Measurements from ENCODE around the gene LRFN4. TPM values are rescaled to one million over a fixed set of nuclear protein-coding genes. Genes with fewer than 3 reads are reported as not detected.
A peak's percentile ranks its signal among the peaks of the same experiment; 100 is the strongest.

Gene LRFN4
- polyA plus RNA-seq, 3 donors, result 1.0 to 7.7 (median 1.7) TPM

- Histone ChIP-seq H3K79me2 (ENCODE audit: insufficient read depth, low read length) (no peaks in the 10 kb centered on the region), H3K9me3 (replicated peaks in 1 of 2; ENCODE audit: control insufficient read depth in 1 of 2, insufficient read depth in 1 of 2, low read length in 2 of 2) (no peaks in the 10 kb centered on the region), H3K36me3 (replicated peaks in 1 of 2; ENCODE audit: control insufficient read depth in 1 of 2, insufficient read depth in 2 of 2, low read length in 2 of 2) (no peaks in the 10 kb centered on the region), H3K27me3 (ENCODE audit: control insufficient read depth in 2 of 2, insufficient read depth in 2 of 2, low read length in 2 of 2) (no peaks in the 10 kb centered on the region), H3K4me3 (replicated peaks in 1 of 3; ENCODE audit: low read depth in 2 of 3, low read length in 3 of 3) (no peak overlapping the region), H3K27ac (ENCODE audit: low read depth in 1 of 2, low read length in 2 of 2) (no peak overlapping the region), H2AFZ (ENCODE audit: insufficient read depth, low read depth, low read length, poor library complexity, severe bottlenecking) (no peak overlapping the region), H3K4me1 (ENCODE audit: control insufficient read depth in 1 of 2, insufficient read depth in 2 of 2, low read length in 2 of 2) (peaks cover under 1 to 3% of the 10 kb centered on the region in 2 donors), H3K9ac (ENCODE audit: insufficient read depth, low read length, poor library complexity, severe bottlenecking) (no peak overlapping the region), H3K4me2 (replicated peaks; ENCODE audit: extremely low read depth, low read length, poor library complexity, severe bottlenecking) (no peak overlapping the region), H4K20me1 (ENCODE audit: insufficient read depth, low read length) (no peaks in the 10 kb centered on the region)
- intact Hi-C loops (cut with micrococcal nuclease), result no loop called here
- no peak for TF ChIP-seq CTCF (IDR thresholded peaks at IDR 0.05)
- Mint-ChIP-seq H3K27me3 (ENCODE audit: low read depth in 3 of 3) (peaks cover 2 to 12% (median 6%) of the 10 kb centered on the region in 3 donors), H3K27ac (peak overlapping the region in 2 of 7 donors; percentile 48 to 69), H3K9me3 (no peaks in the 10 kb centered on the region), H3K4me3 (no peak overlapping the region), H3K36me3 (peaks cover 0 to 11% of the 10 kb centered on the region in 2 donors), H3K4me1 (peaks cover 15% of the 10 kb centered on the region)
- no peak for DNase-seq
- 92% methylated on average over 6 of the region's 13 CpGs for WGBS (ENCODE audit: insufficient coverage)
Observed at GRCh38 chr11:66875378-66875777, 18.5 kb downstream of the LRFN4 start.

- H3K4me1 Mint-ChIP-seq, result peaks cover 23% of the 10 kb centered on the region
- Histone ChIP-seq H3K9ac (ENCODE audit: insufficient read depth, low read length, poor library complexity, severe bottlenecking) (no peak overlapping the region), H2AFZ (ENCODE audit: insufficient read depth, low read depth, low read length, poor library complexity, severe bottlenecking) (no peak overlapping the region)
Observed at GRCh38 chr11:66877588-66878385, 20.9 kb downstream of the LRFN4 start.

More at GRCh38 chr11:66877588-66878385, 20.9 kb downstream of the LRFN4 start:
- H3K9me3 ChIP-seq (replicated peaks in 1 of 2; ENCODE audit: control insufficient read depth in 1 of 2, insufficient read depth in 1 of 2, low read length in 2 of 2), result no peaks in the 10 kb centered on the region
- H3K9me3 Mint-ChIP-seq, result no peaks in the 10 kb centered on the region
- TF ChIP-seq CTCF (IDR thresholded peaks at IDR 0.05), result no peak
- no peak overlapping the region for H3K27ac Mint-ChIP-seq
- H3K27ac ChIP-seq (ENCODE audit: low read depth in 1 of 2, low read length in 2 of 2), result no peak overlapping the region
- 87% methylated on average over 4 of the region's 9 CpGs for WGBS (ENCODE audit: insufficient coverage)
- peaks cover 3 to 5% of the 10 kb centered on the region in 2 donors for H3K4me1 ChIP-seq (ENCODE audit: control insufficient read depth in 1 of 2, insufficient read depth in 2 of 2, low read length in 2 of 2)
- no peaks in the 10 kb centered on the region for H3K36me3 ChIP-seq (replicated peaks in 1 of 2; ENCODE audit: control insufficient read depth in 1 of 2, insufficient read depth in 2 of 2, low read length in 2 of 2)
- H3K4me3 Mint-ChIP-seq, result no peak overlapping the region
- H4K20me1 ChIP-seq (ENCODE audit: insufficient read depth, low read length), result no peaks in the 10 kb centered on the region
- no peaks in the 10 kb centered on the region for H3K27me3 ChIP-seq (ENCODE audit: control insufficient read depth in 2 of 2, insufficient read depth in 2 of 2, low read length in 2 of 2)
- no peak for DNase-seq
- no peak overlapping the region for H3K4me2 ChIP-seq (replicated peaks; ENCODE audit: extremely low read depth, low read length, poor library complexity, severe bottlenecking)
- no peaks in the 10 kb centered on the region for H3K79me2 ChIP-seq (ENCODE audit: insufficient read depth, low read length)
- H3K4me3 ChIP-seq (replicated peaks in 1 of 3; ENCODE audit: low read depth in 2 of 3, low read length in 3 of 3), result no peak overlapping the region
- peaks cover 4 to 8% (median 8%) of the 10 kb centered on the region in 3 donors for H3K27me3 Mint-ChIP-seq (ENCODE audit: low read depth in 3 of 3)
- H3K36me3 Mint-ChIP-seq, result no peaks in the 10 kb centered on the region
- intact Hi-C loops (cut with micrococcal nuclease), result no loop called here
